Stimulated activated CD8-positive, alpha-beta memory T cell treated with anti-CD3 and anti-CD28 coated beads, Interleukin-15, amount 100 ng/mL, for 48 hours (primary cell): ENCODE measurements around the gene ATP6V0D1.
"Not testable (repeated sequence)": the region's sequence is repeated elsewhere in the genome, so short reads cannot be mapped to it uniquely, and the experiment has no call there.

Experiments
- DNase-seq, 2 donors: peaks; one replicate each; pipeline ENCODE4 v3.0.0-alpha.2; 2020; ENCODE audit warnings: low read depth in 2 of 2

ATP6V0D1 gene

DNA sequence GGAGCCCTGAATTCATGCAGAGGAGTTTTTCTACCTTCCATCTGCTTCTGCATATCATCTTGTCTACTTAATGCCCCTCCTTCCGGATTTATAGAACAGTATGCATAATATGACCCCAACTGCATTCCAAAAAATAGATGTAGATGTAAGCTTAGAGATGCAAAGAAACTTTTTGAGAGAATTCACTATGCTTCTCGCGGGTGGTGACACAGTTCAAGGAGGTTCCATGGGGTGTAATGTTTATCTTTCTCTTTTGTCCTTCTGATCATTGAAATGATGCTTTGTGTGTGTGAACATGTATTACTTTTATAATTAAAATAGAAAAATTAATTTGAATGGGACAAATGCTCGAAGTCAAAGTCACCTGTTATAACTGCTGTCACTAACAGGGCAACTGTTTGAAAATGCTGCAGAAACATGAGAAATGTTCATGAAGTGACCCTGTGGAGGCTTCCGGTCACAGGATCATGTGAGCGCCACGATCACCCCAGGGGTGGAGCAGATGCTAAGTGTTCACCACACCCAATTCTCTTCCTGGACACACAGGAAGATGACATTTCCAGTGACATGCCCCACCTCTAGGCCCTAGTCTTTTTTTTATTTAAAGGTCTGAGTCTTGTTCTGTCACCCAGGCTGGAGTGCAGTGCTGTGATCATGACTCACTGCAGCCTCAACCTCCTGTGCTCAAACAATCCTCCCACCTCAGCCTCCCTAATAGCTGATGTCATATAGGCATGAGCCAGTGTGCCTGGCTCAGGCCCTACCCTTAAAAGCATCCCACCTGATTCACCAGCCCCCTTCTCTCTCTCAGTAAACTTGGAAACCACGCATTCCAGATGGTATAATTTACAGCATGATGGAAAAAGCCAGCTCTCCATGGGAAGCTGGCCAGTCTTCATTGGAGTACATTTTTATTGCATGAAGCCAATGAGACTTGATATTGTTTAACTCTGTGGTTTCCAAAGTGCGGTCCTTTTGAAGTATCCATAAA lies 23.4 kb upstream of the ATP6V0D1 start:
- peak in 1 of 2 donors; percentile 22 for DNase-seq

DNA sequence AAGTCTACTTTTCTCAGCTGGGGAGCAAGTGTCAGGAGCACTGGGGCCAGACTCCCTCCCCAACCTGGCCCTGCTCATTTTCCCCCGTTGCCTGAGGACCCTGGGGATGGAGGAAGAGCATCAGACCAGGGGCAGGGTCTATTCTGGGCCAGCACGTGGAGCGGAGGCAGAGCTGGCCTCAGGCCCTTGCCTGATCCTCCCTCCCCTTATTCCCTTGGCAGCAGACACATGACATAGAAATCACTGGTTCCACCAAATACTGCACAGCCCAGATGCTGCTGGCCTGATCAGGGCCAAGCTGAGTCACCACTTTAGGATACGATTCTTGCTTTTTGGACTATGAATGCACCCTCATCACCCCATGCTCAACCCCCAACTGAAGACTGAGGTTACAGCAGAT lies 18.1 kb upstream of the ATP6V0D1 start:
- DNase-seq = no peak

DNA sequence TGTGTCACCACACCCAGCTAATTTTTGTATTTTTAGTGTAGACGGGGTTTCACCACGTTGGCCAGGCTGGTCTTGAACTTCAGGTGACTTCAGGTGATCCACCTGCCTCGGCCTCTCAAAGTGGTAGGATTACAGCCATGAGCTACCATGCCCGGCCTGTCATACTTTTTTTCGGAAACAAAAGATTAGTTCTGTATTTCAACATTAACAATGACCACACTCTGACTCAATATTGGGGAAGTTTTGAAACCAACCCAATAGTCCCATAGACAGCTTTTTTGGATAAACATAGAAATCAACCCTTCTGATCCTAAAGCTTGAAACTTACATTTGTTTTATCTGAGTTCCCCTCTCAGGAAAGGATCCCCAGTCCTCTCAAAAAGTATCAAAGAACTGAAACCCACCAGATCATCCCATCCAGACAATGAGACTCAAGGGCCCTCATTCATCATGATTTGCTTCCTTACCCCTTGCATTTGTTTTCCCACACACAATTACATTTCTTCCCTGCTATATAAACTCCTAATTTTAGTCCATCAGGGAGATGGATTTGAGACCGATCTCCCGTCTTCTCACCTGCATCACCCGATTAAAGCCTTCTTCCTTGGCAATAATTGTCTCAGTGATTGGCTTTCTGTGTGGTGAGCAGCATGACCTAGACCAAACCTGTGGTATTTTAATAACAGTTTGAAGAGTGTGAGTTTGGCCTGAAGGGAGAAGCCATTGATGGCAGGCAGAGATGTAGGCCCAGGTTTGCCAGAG lies 9.6 kb upstream of the ATP6V0D1 start:
- DNase-seq = no peak

DNA sequence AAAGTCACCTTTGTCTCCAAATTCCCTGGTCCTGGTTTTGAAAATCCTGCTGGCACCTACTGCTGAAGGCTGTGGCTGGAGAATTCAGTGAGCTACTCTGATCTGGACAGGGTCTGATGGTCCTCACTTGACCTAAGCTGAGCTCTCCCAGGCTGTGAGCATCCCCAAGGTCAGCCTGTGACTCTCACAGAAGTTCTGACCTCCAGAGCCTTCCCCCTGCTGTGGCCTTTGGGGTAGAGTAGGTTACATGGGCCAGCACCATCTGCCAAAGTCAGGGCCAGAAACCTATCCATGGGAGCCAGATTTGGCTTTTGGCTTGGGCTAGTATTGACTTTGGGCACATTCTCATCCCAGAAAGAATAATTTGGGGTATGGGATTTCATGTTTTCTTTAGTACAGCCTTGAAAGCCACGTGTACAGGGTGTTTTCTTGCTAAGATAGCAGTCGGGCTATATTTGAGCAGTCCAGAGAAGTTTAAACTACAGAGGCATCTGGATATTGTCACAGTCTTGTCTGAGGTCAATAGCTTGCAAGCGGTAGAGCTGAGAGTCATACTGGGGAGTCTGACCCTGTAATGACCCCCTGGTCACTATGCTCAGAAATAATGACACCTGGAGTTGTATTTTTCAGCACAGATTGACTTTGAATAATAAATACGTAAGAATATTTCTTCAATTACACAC lies 8.6 kb upstream of the ATP6V0D1 start:
- DNase-seq = no peak

DNA sequence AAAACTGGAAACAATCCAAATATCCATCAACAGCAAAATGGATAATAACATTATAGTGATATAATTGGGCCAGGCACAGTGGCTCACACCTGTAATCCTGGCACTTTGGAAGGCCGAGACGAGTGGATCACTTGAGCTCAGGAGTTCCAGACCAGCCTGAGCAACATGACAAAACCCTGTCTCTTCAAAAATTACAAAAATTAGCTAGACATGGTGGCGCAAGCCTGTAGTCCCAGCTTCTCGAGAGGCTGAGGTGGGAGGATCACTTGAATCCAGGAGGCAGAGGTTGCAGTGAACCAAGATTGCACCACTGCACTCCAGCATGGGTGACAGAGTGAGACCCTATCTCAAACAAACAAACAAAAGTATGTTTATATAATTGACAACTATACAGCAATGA lies 6.6 kb upstream of the ATP6V0D1 start:
- DNase-seq = not testable (repeated sequence)

DNA sequence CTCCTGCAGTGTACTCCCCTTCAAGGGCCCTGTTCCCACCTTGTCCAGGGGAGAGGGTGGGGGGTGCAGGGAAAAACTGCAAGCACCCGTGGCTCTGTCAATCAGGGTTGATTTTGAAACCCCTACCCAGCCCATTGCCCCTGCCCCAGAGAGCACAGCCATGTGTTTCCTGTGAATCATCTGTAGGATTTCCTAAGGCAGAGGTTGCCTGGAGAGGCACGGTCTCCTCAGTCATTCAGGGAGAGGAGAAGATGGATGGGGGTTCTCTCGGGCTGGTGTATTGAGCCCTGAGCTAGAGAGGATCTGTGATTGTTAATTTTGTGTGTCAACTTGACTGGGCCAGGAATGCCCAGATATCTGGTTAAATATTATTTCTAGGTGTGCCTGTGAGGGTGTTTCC lies 5.8 kb upstream of the ATP6V0D1 start:
- no peak for DNase-seq

DNA sequence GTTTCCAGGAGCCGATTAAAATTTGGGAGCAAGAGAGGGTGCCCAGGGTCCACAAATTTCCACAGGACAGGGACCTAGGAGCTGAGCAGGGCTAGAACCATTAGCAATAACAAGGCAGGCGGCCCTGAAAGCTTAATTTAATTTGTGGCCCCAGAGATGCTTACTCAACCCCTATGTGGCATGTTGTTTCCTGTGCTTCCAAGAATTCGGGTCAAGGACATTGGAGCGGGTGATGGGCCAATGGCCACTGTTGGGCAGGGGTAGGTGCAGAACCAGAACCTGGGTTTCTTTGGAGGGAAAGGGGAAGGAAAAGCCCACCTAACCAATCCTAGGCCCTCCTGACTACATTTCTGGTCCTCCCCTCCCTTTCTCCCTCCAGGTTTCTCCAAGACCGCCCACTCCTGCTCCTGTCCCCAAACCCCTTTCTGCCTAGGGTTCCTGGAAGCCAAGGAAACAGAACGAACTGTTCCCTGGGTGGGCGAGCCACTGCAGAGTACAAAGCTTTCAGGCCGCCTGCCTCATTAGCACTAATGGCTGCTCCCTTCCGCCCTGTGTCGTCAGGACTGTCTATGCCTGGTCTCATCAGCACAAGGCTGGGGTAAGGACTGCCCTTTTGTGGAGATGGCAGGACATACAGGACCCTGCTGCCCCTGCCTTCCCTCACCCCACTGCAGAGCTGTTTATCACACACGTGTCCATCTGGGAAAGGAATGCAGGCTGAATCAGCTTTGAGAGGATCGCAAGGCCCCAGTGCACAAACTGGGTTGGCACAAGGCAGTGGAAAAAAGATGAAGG lies 3.0 kb upstream of the ATP6V0D1 start:
- DNase-seq = no peak

DNA sequence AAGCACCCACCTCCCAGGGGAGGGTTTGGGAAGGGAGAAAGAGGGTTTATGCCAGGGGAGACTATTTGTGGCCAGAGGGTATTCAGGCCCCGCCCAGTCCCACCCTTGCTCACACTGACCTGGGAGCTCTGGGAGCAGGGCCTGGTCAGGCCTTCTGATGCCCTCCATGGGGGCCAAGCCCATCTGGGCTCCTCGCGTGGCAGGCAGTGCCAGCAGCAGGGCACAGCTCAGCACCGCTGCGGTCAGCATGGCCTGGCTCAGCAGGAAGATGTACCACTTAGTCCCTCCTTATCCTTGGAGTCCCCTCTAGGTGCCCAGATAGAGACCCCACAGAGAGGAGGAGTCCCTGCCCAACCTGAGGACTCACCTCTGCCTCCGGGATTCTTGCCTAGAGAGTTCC lies 2.2 kb upstream of the ATP6V0D1 start, which contains the start of gene AGRP:
Gene AGRP, minus strand, starts transcription at position 398 of the 400 bp plus-strand sequence. Its CDS starts 149 bp downstream, at position 249.
- DNase-seq = no peak

DNA sequence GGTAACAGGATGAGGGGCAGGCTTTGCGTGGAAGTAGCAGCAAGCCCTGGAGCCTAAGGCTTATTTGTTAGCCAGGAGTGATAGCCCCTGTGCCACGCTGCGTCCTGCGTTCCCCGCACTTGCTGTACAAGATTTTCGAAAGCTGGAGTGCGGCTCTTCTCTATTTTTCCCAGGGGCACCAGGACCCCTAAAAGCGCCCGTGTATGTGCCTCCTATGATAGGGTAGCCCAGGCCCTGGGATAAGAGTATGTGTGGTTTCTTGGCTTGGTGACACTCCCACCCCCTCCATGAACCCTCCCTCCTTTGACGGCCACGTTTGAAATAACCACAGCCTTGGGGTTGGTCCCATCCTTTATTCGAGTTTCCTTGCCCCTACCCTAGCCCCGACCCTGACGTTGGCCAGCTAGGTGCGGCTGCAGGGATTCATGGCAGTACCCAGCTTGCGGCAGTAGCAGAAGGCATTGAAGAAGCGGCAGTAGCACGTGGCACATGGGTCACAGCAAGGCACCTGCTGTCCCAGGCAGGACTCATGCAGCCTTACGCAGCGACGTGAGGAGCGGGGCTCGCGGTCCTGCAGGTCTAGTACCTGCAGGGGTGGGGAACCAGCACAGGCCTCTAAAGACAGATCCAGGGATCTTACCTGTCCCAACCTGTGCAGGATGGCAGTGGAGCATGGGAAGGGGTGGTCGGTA lies 1.4 kb upstream of the ATP6V0D1 start:
- DNase-seq = no peak

DNA sequence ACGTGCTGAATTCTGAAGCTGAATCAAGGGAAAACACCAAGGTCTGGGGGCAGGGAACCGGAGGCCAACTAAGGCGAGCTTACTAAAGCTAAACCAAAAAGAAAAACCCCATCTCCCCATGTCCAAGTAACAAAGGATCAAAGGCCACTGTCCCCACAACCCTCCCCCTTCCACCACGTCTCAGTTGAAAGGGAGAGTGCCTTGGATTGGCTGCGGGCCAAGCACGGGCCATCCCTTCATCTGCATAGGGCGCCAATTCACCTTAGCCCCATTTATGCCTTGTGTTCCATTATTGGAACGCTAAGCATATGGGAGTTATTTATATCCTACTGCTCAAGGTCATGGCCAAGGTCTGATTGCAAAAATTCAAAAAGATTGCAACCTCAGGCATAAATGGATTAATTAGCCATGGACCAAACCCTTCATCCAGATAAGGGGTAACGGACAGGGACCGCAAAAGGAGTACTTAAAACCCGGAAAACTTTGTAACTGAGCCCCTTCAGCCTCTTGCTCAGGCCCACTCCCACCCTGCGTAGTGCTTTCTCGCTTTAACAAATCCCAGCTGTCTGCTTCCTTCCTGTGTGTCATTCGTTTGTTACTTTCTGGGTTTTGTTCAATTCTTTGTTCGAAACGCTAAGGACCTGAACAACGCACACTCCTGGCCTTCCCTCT lies 740 bp upstream of the ATP6V0D1 start:
- peak in 1 of 2 donors; percentile 29 for DNase-seq

DNA sequence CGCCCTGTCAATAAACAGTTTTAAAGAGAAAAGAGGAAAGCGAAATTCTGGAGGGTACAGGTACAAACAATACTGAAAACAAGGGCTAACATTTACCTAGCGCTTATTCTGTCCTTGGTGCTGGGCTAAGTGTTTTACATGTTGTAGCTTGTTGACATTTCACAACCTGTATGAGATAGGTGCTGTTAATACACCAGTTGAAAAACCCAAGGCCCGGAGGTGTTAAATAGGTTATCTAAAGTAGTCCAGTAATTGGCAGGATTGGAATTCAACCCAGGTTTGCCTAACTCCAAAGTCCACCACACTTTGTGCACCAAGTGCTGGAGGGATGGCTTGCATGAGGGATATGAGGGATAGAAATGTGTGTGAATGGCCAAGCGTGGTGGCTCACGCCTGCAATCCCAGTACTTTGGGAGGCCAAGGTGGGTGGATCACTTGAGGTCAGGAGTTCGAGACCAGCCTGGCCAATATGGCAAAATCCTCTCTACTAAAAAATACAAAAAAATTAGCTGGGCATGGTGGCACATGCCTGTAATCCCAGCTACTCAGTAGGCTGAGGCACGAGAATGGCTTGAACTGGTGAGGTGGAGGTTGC lies 2.9 kb downstream of the ATP6V0D1 start:
- no peak for DNase-seq

DNA sequence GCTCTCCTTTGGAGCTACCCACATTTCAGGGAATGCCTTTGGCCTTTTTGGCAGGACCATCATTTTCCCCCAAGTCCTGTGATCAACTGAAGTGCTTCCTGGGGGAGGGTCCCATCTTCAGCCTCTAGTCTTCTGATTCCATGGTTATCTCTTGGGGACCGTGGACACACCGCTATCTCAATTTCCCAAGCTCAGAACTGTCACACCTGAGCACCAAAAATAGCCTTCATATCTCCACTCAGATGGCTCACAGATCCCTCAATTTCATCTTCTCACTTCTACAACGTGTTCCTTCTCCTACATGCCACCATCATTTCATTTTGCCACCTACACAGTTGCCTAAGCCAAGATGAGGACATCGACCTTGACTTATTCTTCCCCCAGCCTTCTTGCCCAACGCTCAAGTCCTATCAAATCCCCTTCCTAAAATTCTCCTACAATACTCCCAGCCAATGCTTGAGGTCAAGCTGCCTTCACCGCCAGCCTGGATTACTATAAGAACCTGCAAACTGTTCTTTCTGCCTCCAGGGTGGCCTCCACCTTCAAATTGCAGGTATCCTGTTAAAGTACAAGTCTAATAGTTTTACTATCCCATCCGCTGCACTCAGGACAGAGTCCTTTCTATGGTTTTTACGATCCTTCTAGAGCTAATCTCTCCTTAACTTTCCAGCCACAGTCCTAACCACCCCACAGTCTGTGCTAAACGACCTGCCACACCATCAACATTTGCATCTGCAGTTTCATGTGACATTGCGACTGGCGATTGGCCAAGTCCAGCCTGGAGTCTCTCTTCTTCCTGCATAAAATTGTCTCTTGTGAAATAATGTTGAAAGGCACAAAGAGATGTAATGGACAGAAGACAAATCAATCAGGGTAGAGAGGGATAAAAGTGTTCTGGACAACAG lies 6.2 kb downstream of the ATP6V0D1 start:
- DNase-seq = no peak

DNA sequence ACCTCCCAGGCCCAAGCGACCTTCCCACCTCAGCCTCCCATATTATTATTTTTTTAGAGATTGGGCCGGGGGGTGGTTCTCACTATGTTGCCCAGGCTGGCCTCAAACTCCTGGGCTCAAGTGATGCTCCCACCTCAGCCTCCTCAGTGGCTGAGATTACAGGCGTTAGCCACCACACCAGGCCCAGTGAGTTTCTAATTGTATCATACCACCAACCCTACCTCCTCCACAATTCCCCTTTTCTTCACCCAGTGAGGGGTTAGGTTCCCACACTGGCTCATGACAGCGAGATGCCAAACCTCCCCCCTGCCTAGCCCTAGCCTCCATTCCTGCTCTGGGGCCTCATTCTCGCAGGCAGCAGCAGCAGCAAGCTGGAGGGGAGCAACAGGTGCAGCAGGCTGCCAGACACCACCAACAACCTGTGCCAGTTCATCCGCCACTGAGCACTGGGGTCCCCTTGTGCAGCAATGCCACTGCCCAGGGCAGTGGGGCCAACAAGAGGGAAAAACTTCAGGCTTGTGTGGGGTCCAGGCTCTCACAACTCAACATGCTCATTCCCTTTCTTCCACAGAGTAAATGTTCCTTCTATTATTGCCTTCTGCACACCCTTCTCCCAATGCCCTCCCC lies 9.1 kb downstream of the ATP6V0D1 start:
- no peak for DNase-seq

DNA sequence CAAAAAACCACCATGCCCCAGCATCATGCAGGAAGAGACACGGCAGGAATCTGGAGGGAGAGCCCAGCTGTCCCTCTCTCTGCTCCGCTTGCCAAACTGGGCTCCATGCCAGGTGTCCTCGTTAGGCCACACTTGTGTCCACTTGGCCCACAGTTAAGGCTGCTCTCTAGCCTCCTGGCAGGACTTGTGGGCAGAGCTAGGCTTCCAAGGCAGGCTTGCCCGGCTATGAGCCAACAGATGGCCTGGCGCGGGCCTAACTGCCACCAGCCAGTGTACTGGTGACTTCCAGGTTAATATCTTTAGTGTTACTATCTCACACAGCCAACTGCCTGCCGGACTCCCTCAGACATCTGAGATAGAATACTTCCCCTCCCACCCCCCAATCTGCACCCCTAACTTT lies 10.6 kb downstream of the ATP6V0D1 start:
- DNase-seq = no peak

DNA sequence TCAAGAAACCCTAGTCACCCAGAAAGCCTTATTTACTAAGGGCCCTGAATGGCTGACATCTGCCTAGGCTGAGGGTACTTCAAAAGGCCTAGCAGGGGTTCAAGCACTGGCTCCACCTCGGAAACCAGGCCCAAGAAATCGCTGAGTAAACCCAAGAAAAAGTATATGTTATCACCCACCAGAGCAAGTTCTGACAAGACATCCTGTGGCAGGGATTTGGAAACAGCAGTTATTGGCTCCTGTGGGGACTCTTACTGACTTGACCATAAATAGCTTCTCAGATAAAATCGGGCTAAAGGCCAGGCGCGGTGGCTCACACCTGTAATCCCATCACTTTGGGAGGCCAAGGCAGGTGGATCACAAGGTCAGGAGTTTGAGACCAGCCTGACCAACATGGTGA lies 12.2 kb downstream of the ATP6V0D1 start:
- no peak for DNase-seq

DNA sequence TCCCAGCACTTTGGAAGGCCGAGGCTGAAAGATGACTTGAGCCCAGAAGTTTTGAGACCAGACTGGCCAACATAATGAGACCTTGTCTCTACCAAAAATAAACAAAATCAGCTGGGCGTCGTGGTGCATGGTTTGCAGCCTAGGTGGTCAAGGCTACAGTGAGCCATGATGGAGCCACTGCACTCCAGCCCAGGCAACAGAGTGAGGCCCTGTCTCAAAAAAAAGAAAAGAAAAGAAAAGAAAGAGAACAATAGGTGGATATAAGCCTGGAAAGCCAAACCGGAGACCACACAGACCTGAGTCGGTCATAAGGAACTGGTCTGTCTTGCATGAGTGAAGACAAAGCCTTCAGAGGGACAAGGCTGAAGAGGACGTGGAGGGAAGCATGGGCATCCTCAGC lies 14.4 kb downstream of the ATP6V0D1 start:
- no peak for DNase-seq

DNA sequence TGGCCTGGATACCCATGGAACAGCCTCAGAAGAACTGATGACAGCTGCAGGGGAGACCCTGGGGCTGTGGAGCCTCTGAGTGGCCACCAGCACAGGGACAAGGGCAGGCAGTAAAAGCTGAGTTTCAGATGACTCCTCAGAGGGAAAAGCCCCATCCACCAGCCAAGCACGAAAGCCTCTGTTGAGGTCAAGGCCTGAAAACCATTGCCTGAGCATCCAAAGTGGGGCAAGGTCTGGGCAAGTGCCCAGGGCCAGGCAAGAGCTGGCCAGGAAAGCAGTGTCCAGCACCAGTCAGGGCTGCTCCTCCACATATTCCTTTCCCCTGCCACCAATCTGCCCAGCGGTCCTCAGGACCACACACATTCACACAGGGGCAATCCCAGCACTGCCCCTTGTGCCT lies 16.4 kb downstream of the ATP6V0D1 start:
- no peak for DNase-seq

DNA sequence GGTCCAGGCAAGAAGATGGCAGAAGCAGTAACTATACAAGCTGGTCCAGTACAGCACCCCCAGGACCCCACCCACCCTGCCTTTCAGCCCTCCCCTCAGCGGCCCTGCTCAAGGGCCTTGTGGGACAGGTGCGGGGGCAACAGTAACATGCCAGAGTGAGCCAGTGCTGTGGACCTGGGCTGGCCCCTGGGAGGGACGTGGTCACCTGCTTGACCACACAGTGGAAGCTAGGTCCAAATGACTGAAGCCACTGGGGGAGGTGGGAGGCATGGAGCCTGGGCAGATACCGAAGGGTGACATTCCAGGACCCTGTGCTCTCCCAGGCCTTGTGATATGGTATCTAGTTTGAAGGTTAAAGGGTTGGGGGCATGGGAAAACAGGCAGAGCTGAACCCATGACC lies 17.3 kb downstream of the ATP6V0D1 start:
- DNase-seq = no peak
